Coronary artery (tissue), 2 donors: ENCODE data around the gene MARVELD3.
"Not testable (repeated sequence)": the region's sequence is repeated elsewhere in the genome, so short reads cannot be mapped to it uniquely, and the experiment has no call there.

Experiments
- DNase-seq: peaks from one replicate; pipeline ENCODE4 v3.0.0-alpha.2; 2017; ENCODE audit warnings: low spot score
- H3K27ac ChIP-seq, 2 donors: fragments of 200-600 bp; sonication (generic); one replicate each; pipeline ENCODE4 v1.5.1; 2016 to 2019
- H3K4me3 ChIP-seq: fragments of 200-600 bp; sonication (generic); 2 replicates; pipeline ENCODE4 v1.5.1; 2016; ENCODE audit warnings: mild to moderate bottlenecking, moderate library complexity
- TF ChIP-seq, protein P1 (sequence below): fragments of 200-600 bp; sonication (generic); IDR thresholded peaks from one replicate; pipeline ENCODE4 v1.5.1; 2019; ENCODE audit warnings: antibody characterized with exemption

MARVELD3 gene

DNA sequence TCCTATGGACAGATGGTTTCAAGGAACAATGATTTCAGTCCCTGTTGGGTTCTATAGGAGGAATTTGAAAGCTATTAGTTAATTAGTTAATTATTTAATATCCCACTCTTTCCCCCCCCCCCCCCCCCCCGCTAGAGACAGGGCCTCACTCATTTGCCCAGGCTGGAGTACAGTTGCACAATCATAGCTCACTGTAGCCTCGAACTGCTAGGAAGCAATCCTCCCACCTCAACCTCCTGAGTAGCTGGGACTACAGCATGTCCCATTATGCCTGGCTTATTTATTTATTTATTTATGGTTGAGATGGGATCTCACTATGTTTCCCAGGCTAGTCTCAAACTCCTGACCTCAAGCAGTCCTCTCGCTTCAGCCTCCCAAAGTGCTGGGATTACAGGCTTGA, 34.1 kb upstream of the MARVELD3 start:
- TF ChIP-seq, protein P1, sequence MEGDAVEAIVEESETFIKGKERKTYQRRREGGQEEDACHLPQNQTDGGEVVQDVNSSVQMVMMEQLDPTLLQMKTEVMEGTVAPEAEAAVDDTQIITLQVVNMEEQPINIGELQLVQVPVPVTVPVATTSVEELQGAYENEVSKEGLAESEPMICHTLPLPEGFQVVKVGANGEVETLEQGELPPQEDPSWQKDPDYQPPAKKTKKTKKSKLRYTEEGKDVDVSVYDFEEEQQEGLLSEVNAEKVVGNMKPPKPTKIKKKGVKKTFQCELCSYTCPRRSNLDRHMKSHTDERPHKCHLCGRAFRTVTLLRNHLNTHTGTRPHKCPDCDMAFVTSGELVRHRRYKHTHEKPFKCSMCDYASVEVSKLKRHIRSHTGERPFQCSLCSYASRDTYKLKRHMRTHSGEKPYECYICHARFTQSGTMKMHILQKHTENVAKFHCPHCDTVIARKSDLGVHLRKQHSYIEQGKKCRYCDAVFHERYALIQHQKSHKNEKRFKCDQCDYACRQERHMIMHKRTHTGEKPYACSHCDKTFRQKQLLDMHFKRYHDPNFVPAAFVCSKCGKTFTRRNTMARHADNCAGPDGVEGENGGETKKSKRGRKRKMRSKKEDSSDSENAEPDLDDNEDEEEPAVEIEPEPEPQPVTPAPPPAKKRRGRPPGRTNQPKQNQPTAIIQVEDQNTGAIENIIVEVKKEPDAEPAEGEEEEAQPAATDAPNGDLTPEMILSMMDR: no peak
- H3K4me3 ChIP-seq: no peak overlapping the region
- no peak for DNase-seq
- no peak overlapping the region for H3K27ac ChIP-seq

DNA sequence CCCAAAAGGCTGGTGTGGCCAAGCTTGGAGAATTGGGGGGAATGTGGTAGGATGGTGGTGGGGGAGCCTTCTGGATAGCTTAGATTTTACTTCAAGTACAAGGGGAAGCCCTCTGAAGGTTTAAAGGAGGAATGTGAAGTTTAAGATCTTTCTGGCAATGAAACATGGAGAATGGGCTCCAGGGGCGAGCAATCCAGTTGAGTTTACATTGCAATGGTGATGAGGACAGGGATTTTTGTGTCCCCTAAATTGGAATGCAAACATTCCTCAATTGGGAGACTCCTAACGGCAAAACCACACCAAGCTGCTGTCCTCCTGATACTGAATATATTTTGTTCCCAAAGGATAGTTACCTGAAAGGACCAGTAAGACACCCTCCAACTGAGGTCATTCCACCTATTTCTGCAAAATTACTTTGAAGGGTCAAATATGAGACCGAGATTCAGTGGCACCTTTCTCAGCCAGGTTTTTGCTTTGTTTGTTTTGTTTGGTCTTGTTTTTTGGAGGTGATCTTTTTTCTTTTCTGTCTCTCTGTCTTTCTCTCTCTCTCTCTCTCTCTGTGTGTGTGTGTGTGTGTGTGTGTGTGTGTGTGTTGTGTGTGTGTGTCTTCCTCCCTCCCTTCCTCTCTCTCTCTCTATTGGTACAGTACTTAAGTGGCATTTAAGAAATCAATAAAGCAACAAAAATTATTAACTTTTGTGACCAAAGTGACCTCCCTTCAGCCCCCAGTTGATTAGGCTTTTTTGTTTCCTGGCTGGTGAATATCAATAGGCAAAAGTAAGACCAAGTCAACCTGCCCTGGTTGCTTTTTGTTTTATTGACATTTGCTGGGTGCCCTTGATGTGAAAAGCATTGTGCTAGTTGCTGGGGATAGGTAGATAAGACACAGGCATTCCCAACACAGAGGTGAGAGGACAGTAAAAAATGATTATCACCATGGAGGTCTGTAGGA, 32.7 kb upstream of the MARVELD3 start:
- no peak for DNase-seq
- Histone ChIP-seq H3K27ac (no peak overlapping the region), H3K4me3 (no peak overlapping the region)
- TF ChIP-seq, protein P1: no peak

DNA sequence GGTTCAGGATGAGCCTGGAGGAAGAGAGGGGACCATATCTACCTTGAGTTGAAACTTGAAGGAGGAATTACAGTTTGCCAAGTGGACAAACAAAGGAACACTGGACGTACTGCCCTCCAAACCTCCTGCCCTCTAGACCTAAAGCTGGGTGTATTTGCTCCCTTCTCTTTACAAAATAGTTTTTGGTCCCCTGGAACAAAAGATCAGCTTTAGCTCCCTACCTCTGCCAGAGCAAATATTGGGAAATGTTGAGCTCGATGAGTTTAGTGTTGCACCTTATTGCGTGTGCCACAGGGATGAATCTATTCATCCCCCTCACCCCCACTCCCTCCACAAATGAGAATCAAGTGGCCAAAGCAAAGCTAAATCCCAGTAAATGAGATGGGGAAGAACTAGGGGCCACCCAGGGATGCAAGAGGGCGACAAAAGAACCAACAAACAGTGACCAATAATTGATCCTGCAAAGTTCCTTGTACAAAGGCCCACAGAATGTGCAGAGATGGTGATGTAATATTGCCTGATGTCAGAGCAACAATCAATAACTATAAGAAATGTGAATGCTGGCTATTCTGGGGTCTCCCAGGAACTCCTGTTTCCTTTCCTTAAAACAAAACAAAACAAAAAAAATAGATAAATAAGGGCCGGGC, 31.9 kb upstream of the MARVELD3 start:
- TF ChIP-seq, protein P1: no peak
- DNase-seq: no peak
- Histone ChIP-seq H3K4me3 (no peak overlapping the region), H3K27ac (no peak overlapping the region)

DNA sequence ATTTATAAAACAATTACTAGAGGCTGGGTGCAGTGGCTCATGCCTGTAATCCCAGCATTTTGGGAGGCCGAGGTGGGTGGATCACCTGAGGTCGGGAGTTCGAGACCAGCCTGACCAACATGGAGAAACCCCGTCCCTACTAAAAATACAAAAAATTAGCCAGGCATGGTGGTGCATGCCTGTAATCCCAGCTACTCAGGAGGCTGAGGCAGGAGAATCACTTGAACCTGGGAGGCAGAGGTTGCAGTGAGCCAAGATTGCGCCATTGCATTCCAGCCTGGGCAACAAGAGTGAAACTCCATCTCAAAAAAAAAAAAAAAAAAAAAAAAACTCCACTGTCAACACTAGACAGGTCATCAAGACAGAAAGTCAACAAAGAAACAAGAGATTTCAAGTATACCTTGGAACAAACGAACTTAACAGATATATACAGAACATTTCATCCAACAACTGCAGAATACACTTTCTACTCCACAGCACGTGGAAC, 30.6 kb upstream of the MARVELD3 start:
- not testable (repeated sequence) for H3K27ac ChIP-seq, H3K4me3 ChIP-seq, DNase-seq

DNA sequence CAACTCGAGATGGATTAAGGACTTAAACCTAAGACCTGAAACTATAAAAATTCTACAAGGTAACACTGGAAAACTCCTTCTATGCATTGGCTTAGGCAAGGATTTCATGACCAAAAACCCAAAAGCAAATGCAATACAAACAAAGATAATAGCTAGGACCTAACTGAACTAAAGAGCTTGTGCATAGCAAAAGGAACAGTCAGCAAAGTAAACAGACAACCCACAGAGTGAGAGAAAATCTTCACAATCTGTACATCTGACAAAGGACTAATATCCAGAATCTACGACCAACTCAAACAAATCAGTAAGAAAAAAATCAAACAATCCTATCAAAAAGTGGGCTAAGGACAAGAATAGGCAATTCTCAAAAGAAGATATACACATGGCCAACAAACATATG, 27.6 kb upstream of the MARVELD3 start:
- DNase-seq, H3K4me3 ChIP-seq, H3K27ac ChIP-seq: not testable (repeated sequence)

DNA sequence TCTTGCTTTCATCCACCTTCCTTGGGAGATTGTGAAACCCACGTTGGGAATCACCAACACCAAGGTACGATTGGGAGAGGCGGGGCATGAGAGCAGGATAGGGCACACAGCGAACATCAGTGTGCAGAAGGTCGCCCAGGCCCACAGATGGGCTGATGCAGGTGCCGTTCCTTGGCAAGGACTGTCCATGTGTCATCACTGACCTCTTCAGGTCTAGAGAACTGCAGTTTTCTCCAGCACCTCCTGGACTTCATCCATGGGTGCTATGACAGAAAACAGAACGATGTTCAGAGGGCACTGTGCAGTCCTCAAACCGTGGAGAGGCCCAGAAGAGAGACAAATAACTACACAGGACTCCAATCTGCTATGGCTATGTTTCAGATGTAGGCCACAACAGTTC, 25.2 kb upstream of the MARVELD3 start:
- TF ChIP-seq, protein P1: no peak
- no peak for DNase-seq
- no peak overlapping the region for H3K27ac ChIP-seq
- no peak overlapping the region for H3K4me3 ChIP-seq

DNA sequence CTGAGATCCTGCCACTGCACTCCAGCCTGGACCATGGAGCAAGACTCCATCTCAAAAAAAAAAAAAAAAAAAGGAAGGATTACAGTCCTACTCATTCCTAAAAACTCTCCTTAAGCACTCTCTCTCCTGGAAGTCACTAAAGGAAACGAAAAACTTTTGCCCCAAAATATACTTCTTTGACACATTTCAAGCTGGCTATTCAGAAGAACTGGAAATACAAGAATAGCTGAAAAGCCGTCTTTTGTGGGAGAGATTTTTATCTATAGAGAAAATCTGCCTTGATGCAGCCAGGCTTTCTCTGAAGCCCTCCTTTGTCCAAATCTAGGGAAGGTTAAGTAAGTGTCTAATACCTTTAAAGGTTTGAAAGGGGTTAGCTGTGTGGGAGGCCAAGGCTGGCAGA, 16.9 kb upstream of the MARVELD3 start:
- Histone ChIP-seq H3K27ac (no peak overlapping the region), H3K4me3 (no peak overlapping the region)
- DNase-seq: no peak
- TF ChIP-seq, protein P1: no peak

DNA sequence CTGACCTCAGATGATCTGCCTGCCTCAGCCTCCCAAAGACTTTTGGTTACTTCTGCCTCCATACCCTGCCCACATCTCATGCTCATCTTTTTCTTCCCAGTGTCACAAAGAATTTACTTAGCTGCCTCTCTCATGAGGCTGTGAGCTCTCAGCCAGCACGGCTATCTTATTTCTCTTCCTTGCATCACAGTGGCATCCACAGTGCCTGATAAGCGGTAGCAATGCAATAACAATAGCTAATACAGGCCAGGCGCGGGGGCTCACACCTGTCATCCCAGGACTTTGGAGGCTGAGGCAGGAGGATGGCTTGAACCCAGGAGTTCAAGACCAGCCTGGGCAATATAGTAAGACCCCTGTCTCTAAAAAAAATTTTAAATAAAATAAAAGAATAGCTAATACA, 15.5 kb upstream of the MARVELD3 start:
- Histone ChIP-seq H3K4me3 (no peak overlapping the region), H3K27ac (no peak overlapping the region)
- DNase-seq: no peak
- TF ChIP-seq, protein P1: no peak
